ENCODE data around the gene C2orf92. TPM values are rescaled to one million over a fixed set of nuclear protein-coding genes. Genes with fewer than 3 reads are reported as not detected.

The C2orf92 gene
- total RNA-seq, 1 donor from 2014 or later: 0.96 TPM

Other genes with a start within 250 kb of the C2orf92 start
- gene ANKRD36B, start 79.8 kb upstream of the C2orf92 start, total RNA-seq: 7.5 and 9.9 TPM in 2 replicates
- 393 and 441 TPM in 2 replicates for gene COX5B, start 23.7 kb upstream of the C2orf92 start, total RNA-seq
- 50.3 and 58.3 TPM in 2 replicates for gene ACTR1B, start 5.7 kb upstream of the C2orf92 start, total RNA-seq
- 0.55 TPM in 1 of 2 replicates, not detected in the other for gene ZAP70, start 43.9 kb downstream of the C2orf92 start, total RNA-seq

All from kidney epithelial cell (primary cell).